ENCODE measurements around the gene SYNJ2.

Gene SYNJ2

DNA sequence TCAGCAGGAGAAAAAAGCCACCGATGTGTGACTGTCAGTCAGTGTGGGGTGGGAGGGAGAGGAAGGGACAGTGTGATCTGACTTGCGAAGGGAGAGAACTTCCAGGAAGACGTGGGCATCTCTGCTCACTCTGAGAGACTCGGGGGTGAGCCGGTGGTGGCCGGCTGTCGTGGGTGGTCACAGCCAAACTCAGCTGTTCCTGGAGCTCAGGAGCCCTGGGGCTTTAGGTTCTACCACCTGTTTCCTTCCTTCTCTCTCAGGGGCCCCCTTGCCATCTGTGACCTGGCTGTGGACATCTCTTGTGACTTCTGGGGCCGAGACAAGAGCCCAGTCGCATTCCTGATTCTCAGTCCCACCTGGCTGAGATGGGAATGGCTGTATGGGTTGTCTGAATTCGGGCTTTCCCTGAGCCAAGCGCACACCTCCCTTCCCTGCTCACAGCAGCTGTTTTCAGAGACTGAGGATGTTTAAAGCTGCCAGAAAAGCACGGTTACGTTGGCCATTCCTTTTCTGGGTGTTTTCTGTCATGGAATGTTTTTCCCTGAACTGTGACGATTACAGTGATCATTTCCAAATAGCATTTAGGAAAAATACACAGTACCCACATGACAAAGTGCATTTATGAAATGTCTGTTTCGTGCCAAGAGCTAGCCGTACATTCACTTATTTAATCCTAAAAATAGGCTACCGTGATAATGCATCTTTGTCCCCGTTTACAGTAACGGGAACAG is 36.5 kb downstream of the SYNJ2 start:
- no peak for DNase-seq
- peak overlapping the region; percentile 33 for H3K27ac Mint-ChIP-seq
- no peak overlapping the region for H3K4me3 Mint-ChIP-seq
- no peaks in the 10 kb centered on the region for H3K9me3 Mint-ChIP-seq
- no peaks in the 10 kb centered on the region for H3K27me3 Mint-ChIP-seq
- peaks cover 58% of the 10 kb centered on the region for H3K36me3 Mint-ChIP-seq (ENCODE audit: low read depth)
- H3K4me1 Mint-ChIP-seq (ENCODE audit: low read depth), result peaks cover 30% of the 10 kb centered on the region

DNA sequence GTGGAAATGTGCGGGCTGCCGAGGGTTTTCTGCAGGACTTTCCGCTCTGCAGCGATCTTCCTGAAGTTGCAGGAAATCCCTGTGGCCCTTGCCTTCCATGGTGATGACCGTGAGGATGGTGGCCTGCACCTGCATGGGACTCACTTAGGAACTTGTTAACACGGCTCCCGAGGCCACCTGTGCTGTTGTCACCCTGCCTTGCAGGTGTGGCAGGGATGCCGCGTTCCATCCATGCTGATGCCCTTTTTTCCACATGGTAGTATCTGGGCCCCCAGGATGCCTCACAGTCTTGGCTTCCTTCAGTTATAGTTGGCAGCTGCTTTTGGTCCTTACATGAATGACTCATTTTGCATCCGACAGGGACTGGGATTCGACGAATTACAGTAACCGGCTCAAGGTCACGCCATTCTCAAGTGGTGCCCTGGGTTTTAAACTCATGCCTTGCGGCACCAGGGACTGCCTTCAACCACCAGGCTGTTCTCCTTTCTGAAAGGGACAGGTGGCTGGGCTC is 37.2 kb downstream of the SYNJ2 start:
- Mint-ChIP-seq H3K9me3 (no peaks in the 10 kb centered on the region), H3K27me3 (no peaks in the 10 kb centered on the region), H3K4me1 (ENCODE audit: low read depth) (peaks cover 23% of the 10 kb centered on the region), H3K4me3 (no peak overlapping the region), H3K36me3 (ENCODE audit: low read depth) (peaks cover 54% of the 10 kb centered on the region), H3K27ac (no peak overlapping the region)
- no peak for DNase-seq

DNA sequence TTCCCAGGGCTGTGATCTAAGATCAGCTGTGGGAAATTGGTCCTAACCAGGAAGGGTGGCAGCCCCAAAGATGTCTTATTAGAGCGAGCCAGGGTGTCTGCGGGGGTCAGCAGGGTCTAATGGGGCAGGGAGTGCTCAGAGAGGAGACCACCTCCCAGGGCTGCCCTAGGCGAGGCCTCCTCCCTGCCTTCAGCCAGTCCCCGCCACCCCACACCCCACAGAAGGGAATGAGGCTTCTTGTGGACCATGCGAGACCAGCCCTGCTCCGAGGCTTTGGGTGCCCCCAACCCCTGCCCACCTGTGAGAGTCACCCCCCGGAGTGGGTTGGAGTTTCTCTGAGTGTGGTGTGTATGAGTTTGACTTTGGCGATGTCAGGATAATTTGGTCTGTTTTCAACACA is 37.8 kb downstream of the SYNJ2 start:
- peaks cover 55% of the 10 kb centered on the region for H3K36me3 Mint-ChIP-seq (ENCODE audit: low read depth)
- DNase-seq, result no peak
- no peak overlapping the region for H3K27ac Mint-ChIP-seq
- H3K4me3 Mint-ChIP-seq, result no peak overlapping the region
- no peaks in the 10 kb centered on the region for H3K9me3 Mint-ChIP-seq
- peaks cover 19% of the 10 kb centered on the region for H3K4me1 Mint-ChIP-seq (ENCODE audit: low read depth)
- no peaks in the 10 kb centered on the region for H3K27me3 Mint-ChIP-seq

DNA sequence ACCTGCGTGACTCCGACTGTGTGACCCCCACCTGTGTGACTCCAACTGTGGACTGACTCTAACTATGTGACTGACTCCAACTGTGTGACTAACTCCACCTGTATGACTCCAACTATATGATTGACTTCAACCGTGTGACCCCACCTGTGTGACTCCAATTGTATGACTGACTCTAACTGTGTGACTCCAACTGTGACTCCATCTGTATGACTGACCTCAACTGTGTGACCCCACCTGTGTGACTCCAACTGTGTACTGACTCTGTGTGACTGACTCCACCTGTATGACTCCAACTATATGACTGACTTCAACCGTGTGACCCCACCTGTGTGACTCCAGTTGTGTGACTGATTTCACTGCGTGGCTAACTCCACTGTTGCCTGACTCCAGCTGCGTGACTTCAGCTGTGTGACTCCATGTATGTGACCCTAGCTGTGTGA is 38.6 kb downstream of the SYNJ2 start:
- no peak for DNase-seq
- peak overlapping the region; percentile 13 for H3K27ac Mint-ChIP-seq
- H3K4me3 Mint-ChIP-seq, result no peak overlapping the region
- H3K4me1 Mint-ChIP-seq (ENCODE audit: low read depth), result peaks cover 18% of the 10 kb centered on the region
- no peaks in the 10 kb centered on the region for H3K27me3 Mint-ChIP-seq
- H3K9me3 Mint-ChIP-seq, result no peaks in the 10 kb centered on the region
- H3K36me3 Mint-ChIP-seq (ENCODE audit: low read depth), result peaks cover 57% of the 10 kb centered on the region

DNA sequence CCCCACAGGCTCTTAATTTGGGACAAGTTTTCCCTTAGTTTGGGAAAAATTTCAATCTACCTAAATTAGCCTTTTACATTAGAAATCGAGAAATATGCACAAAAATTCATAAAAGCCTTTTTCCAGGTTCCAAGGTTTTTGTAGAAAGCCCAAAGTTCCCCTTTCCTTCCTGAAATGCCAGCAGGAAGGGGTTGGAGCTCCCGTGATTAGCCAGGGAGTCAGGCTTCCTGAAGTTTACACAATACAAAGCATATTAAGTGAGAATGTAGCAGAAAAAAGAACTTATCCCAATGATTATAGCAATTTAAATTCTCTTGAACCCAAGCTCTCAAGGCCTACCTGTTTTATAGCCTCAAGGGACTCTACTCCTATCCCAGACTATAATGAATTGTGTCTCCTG is 39.1 kb downstream of the SYNJ2 start:
- no peak for DNase-seq
- no peaks in the 10 kb centered on the region for H3K9me3 Mint-ChIP-seq
- peaks cover 17% of the 10 kb centered on the region for H3K4me1 Mint-ChIP-seq (ENCODE audit: low read depth)
- H3K36me3 Mint-ChIP-seq (ENCODE audit: low read depth), result peaks cover 57% of the 10 kb centered on the region
- no peak overlapping the region for H3K4me3 Mint-ChIP-seq
- H3K27ac Mint-ChIP-seq, result no peak overlapping the region
- H3K27me3 Mint-ChIP-seq, result no peaks in the 10 kb centered on the region

DNA sequence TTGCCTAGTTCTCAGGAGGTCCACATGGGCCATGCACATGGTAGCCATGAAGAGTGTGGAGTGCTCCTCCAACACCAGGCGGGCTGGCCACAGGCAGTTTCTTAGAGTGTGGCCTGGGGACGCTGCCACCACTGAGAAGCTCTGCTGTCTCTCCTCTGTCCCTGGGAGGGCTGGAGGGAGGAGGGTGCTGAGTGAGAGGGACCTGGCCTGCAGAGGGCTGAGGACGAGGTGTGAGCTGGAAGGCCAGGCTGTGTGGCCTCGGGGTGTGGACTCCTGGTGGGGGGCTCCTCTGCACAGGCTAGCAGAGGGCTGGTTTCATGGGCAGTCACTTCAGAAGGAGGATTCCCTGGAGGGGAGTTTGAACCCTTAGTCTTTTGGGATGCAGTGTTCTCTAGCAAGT is 39.7 kb downstream of the SYNJ2 start:
- no peak overlapping the region for H3K27ac Mint-ChIP-seq
- peaks cover 22% of the 10 kb centered on the region for H3K4me1 Mint-ChIP-seq (ENCODE audit: low read depth)
- DNase-seq, result no peak
- H3K4me3 Mint-ChIP-seq, result no peak overlapping the region
- H3K9me3 Mint-ChIP-seq, result no peaks in the 10 kb centered on the region
- H3K27me3 Mint-ChIP-seq, result no peaks in the 10 kb centered on the region
- H3K36me3 Mint-ChIP-seq (ENCODE audit: low read depth), result peaks cover 57% of the 10 kb centered on the region

DNA sequence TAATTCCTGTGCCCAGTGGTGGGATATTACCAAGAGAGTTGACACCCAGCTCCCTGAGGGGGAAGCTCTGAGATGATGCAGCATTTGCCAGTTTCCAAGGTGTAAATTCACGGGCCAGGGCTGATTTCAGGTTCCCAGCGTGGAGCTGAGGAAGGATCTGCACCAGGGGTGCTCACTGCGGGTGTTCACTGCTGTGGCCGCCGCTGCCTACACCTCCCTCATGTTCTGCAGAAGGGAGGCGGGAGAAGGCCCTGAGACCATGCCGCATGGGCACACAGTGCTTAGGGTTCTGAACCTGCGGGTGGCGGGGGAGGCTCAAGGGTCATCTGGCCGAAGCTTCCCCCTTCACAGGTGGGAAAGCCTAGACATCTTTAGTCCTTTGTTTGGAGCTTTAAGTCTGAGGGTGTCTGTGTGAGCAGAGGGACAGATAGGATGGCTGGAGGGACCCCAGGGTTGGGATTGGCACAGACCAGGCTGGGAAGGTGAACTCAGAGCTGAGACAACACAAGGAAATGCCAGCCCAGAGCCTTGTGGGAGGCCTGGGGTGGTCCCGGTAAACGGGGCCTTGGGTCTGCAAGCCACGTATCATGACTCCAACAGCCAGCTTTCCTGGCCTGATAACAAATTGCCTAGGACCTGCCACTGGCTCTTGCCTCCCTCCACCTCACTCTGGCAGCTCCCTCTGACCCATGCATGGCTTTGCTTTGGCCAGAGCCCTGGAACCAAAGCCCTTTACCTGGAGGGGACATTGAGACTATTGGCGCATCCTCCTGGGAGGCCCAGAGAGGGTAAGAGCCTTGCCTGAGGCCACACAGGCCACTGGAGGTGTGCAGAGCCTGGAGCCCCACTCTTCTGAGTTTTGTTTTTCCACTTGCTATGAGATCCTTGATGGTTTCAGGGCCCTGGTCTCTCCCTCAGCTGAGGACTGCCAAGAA is 40.4 kb downstream of the SYNJ2 start:
- Mint-ChIP-seq H3K27ac (no peak overlapping the region), H3K27me3 (no peaks in the 10 kb centered on the region), H3K9me3 (no peaks in the 10 kb centered on the region), H3K4me1 (ENCODE audit: low read depth) (peaks cover 29% of the 10 kb centered on the region), H3K4me3 (no peak overlapping the region), H3K36me3 (ENCODE audit: low read depth) (peaks cover 53% of the 10 kb centered on the region)
- no peak for DNase-seq

DNA sequence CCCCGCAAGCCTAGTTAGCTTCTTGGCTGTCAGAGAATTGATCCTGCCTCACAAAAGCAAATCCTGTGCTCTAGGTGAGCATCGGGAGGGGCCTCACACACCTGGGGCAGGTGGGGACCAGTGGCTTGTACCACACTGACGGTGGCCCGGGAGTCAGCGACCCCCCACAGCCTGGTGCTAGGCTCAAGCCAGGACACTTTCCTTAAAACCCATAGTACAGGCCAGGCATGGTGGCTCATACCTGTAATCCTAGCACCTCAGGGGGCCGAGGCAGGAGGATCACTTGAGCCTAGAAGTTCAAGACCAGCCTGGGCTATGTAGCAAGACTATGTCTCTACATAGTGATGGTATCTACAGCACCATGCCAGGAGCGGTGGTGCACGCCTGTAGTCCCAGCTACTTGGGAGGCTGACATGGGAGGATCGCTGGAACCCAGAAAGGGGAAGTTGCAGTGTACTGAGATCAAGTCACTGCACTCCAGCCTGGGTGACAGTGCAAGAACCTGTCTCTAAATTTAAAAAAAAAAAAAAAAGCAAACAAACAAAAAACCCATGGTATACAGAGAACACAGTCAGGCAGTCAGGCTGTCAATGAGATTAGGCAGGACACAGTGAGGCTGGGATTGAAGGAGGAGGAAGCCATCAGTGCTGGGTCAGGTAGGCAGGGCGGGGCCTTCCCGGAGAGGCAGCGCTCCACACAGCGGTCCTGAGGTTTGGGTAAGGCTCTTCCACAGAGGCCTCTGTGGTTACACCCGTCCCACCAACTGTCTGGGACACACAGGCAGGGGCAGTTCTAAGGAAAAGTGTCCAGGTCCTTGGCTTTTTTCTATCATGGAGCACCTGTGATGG is 41.3 kb downstream of the SYNJ2 start:
- no peak overlapping the region for H3K27ac Mint-ChIP-seq
- peaks cover 38% of the 10 kb centered on the region for H3K4me1 Mint-ChIP-seq (ENCODE audit: low read depth)
- H3K9me3 Mint-ChIP-seq, result no peaks in the 10 kb centered on the region
- H3K27me3 Mint-ChIP-seq, result no peaks in the 10 kb centered on the region
- H3K36me3 Mint-ChIP-seq (ENCODE audit: low read depth), result peaks cover 55% of the 10 kb centered on the region
- no peak overlapping the region for H3K4me3 Mint-ChIP-seq
- no peak for DNase-seq

DNA sequence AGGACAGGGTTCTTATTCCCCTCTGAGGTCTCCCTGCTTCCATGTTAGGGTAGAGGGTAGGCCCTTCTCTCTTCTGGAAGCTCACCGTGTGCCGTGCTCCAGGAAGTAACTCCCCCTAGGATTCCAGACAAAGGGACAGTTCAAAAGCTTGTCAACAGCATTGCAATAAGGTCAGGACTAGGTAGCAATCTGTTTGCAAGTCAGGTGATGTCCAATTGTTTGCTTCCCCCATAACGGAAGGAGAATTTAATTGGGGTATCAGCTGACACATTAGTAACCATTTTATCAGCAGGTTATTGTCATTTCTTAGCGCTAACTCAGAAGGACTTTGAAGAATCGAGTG is 41.9 kb downstream of the SYNJ2 start:
- Mint-ChIP-seq H3K27me3 (no peaks in the 10 kb centered on the region), H3K4me3 (no peak overlapping the region), H3K4me1 (ENCODE audit: low read depth) (peaks cover 40% of the 10 kb centered on the region), H3K36me3 (ENCODE audit: low read depth) (peaks cover 52% of the 10 kb centered on the region), H3K9me3 (no peaks in the 10 kb centered on the region), H3K27ac (no peak overlapping the region)
- DNase-seq, result no peak

DNA sequence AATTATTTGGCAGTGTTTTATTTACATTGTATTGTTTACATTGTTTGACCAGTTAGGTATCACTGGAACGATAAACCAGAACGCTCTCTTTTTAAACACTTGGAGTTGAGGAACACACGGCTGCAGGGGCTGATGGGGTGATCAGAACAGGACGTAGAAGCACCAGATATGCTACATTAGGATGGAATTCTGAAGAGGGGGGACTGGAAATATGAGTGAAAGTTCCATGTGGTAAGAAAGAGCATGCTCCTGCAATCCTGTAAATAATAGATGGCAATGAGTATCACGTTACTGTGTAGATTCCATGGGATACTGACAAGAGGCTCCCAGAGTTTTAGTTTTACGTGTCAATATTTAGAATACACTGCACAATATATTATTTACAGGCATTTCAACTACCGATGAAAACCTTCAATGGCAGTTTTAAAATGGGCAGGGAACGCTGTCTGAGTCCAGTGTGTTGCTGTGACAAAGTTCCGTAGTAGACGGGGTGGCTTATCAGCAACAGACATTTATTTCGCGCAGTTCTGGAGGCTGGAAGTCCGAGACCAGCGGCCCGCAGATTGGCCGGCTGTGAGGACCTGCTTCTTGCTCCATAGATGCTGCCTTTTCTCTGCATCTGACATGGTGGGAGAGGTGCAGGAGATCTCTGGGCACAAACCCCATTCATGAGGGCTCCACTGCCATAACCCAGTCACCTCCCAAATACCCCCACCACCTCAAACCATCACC is 43.1 kb downstream of the SYNJ2 start:
- peak overlapping the region; percentile 100 for H3K27ac Mint-ChIP-seq
- H3K27me3 Mint-ChIP-seq, result no peaks in the 10 kb centered on the region
- no peak overlapping the region for H3K4me3 Mint-ChIP-seq
- H3K9me3 Mint-ChIP-seq, result no peaks in the 10 kb centered on the region
- no peak for DNase-seq
- peaks cover 49% of the 10 kb centered on the region for H3K36me3 Mint-ChIP-seq (ENCODE audit: low read depth)
- peaks cover 40% of the 10 kb centered on the region for H3K4me1 Mint-ChIP-seq (ENCODE audit: low read depth)

DNA sequence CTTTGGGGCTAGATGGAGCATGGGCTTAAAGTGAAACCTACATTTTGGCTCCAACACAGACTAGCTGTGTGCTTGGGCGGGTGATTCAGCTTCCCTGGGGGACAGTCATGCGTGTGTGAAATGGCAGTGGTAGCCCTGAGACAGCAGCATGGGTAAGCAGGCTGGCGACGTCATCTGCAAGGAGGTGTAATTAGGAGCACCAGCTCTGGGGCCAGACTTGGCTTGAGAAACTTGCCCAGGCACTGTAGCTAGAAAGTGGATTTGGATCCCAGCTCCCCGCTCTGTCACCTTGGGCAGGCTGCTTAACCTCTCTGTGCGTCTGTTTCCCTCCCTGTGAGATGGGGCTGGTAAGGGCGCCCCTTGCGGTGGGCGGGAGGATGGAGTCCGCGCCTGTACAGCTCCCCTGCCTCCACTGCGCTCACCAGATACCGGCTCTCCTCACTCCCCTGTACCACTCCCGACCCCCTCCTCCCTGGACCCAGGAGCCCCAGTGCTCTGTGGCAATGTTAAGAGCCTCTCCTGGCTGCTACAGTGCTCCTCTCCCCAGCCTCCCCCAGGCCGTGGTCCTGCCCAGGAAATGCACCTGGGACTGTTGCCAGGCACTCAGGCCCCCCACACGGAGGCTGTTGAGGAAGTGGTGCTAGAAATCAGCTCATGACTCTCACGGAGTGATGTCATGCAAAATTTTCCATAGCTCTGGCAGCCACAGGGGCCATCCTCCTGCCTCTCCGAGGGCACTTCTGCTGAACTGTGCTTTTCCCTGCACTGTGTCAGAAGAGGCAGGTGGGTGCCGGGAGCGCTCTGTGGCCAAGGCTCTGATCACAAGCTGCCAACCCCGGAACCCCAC is 44.6 kb downstream of the SYNJ2 start:
- Mint-ChIP-seq H3K27ac (peak overlapping the region; percentile 100), H3K27me3 (no peaks in the 10 kb centered on the region), H3K36me3 (ENCODE audit: low read depth) (peaks cover 48% of the 10 kb centered on the region), H3K9me3 (no peaks in the 10 kb centered on the region), H3K4me1 (ENCODE audit: low read depth) (peaks cover 42% of the 10 kb centered on the region), H3K4me3 (peak overlapping the region; percentile 77)
- DNase-seq, result peak; percentile 91

DNA sequence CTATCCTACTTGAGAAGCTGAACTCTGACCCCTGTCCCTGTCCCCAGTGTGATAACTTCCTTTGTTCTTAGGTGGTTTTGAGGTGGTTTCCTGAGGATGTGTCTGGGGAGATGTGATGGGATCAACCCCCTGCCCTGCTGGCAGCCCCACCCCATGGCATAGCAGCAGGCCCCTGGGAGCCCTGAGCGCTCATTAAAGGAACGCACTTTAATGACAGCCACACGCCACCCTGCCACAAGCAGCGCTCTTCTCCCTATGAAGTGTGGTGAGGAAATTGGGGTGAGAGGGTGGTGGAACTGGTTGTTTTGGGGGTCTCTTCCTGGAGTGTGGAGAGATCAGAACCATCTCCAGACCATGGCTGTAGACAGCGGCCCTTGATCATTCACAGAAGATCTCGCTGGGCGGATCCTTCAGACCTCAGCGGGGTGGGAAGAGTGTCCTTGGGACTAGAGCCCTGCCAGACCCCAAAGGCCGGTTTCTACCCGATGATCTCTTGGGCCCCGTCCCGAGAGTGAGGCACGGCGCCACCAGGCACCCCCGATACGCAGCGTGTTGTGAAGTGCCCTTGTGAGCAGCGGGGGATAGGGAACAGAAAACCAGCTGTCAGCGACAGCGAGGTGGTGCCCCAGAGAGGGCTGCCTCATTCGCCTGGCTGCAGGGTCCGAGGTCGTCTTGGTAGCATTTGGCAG is 45.4 kb downstream of the SYNJ2 start:
- H3K36me3 Mint-ChIP-seq (ENCODE audit: low read depth), result peaks cover 46% of the 10 kb centered on the region
- H3K4me1 Mint-ChIP-seq (ENCODE audit: low read depth), result peaks cover 50% of the 10 kb centered on the region
- no peaks in the 10 kb centered on the region for H3K9me3 Mint-ChIP-seq
- no peak for DNase-seq
- no peaks in the 10 kb centered on the region for H3K27me3 Mint-ChIP-seq
- peak overlapping the region; percentile 100 for H3K27ac Mint-ChIP-seq
- peak overlapping the region; percentile 77 for H3K4me3 Mint-ChIP-seq

All from activated T-cell treated with anti-CD3 and anti-CD28 coated beads, Interleukin-2, amount 50 U/mL, for 24 hours (primary cell).